ENCODE results near the gene BIRC7. TPM values are rescaled to one million over a fixed set of nuclear protein-coding genes. Genes with fewer than 3 reads are reported as not detected.

BIRC7 gene
- polyA plus RNA-seq, 3 donors = 0.21 TPM; not detected in 2

DNA sequence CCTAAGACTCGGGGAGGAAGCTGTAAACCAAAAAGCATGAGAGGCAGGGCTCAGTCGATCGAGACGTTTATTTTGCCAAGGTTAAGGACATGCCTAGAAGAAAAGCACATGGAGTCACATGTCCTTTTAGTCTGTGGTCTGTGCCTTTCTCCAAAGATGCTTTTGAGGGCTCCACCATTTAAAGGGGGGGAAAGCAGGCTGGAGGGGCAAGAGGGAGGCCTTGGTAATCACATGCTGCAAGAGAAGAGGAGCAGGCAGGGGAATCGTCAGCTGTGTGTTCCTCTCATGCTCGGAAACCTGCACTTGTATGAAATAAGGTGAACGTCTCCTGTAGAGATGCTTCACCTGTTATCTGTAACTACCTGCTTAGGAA is 10.6 kb upstream of the BIRC7 start:
- H3K4me1 ChIP-seq (ENCODE audit: control insufficient read depth in 1 of 2, insufficient read depth in 2 of 2, low read length in 2 of 2) = no peaks in the 10 kb centered on the region
- H4K20me1 ChIP-seq (ENCODE audit: insufficient read depth, low read length) = no peaks in the 10 kb centered on the region
- no peaks in the 10 kb centered on the region for H3K9me3 ChIP-seq (replicated peaks in 1 of 2; ENCODE audit: control insufficient read depth in 1 of 2, insufficient read depth in 1 of 2, low read length in 2 of 2)
- peaks cover 31 to 37% (median 34%) of the 10 kb centered on the region in 3 donors for H3K27me3 Mint-ChIP-seq (ENCODE audit: low read depth in 3 of 3)
- TF ChIP-seq, protein P1, sequence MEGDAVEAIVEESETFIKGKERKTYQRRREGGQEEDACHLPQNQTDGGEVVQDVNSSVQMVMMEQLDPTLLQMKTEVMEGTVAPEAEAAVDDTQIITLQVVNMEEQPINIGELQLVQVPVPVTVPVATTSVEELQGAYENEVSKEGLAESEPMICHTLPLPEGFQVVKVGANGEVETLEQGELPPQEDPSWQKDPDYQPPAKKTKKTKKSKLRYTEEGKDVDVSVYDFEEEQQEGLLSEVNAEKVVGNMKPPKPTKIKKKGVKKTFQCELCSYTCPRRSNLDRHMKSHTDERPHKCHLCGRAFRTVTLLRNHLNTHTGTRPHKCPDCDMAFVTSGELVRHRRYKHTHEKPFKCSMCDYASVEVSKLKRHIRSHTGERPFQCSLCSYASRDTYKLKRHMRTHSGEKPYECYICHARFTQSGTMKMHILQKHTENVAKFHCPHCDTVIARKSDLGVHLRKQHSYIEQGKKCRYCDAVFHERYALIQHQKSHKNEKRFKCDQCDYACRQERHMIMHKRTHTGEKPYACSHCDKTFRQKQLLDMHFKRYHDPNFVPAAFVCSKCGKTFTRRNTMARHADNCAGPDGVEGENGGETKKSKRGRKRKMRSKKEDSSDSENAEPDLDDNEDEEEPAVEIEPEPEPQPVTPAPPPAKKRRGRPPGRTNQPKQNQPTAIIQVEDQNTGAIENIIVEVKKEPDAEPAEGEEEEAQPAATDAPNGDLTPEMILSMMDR (IDR thresholded peaks at IDR 0.05) = no peak
- no peak overlapping the region for H3K27ac ChIP-seq (ENCODE audit: low read depth in 1 of 2, low read length in 2 of 2)
- H3K9ac ChIP-seq (ENCODE audit: insufficient read depth, low read length, poor library complexity, severe bottlenecking) = no peak overlapping the region
- no peak overlapping the region for H2AFZ ChIP-seq (ENCODE audit: insufficient read depth, low read depth, low read length, poor library complexity, severe bottlenecking)
- H3K4me2 ChIP-seq (replicated peaks; ENCODE audit: extremely low read depth, low read length, poor library complexity, severe bottlenecking) = no peak overlapping the region
- H3K4me1 Mint-ChIP-seq = no peaks in the 10 kb centered on the region
- no peaks in the 10 kb centered on the region for H3K36me3 Mint-ChIP-seq
- H3K4me3 ChIP-seq (replicated peaks in 1 of 3; ENCODE audit: low read depth in 2 of 3, low read length in 3 of 3) = no peak overlapping the region
- DNase-seq = no peak
- peaks cover under 1 to 14% of the 10 kb centered on the region in 2 donors for H3K27me3 ChIP-seq (ENCODE audit: control insufficient read depth in 2 of 2, insufficient read depth in 2 of 2, low read length in 2 of 2)
- H3K9me3 Mint-ChIP-seq = peaks cover 0 to 2% (median 0%) of the 10 kb centered on the region in 7 donors
- H3K4me3 Mint-ChIP-seq = no peak overlapping the region
- H3K36me3 ChIP-seq (replicated peaks in 1 of 2; ENCODE audit: control insufficient read depth in 1 of 2, insufficient read depth in 2 of 2, low read length in 2 of 2) = no peaks in the 10 kb centered on the region
- 49% methylated on average over 7 of the region's 7 CpGs for WGBS (ENCODE audit: insufficient coverage)
- intact Hi-C loops (cut with micrococcal nuclease) = no loop called here
- H3K79me2 ChIP-seq (ENCODE audit: insufficient read depth, low read length) = no peaks in the 10 kb centered on the region
- no peak overlapping the region for H3K27ac Mint-ChIP-seq

DNA sequence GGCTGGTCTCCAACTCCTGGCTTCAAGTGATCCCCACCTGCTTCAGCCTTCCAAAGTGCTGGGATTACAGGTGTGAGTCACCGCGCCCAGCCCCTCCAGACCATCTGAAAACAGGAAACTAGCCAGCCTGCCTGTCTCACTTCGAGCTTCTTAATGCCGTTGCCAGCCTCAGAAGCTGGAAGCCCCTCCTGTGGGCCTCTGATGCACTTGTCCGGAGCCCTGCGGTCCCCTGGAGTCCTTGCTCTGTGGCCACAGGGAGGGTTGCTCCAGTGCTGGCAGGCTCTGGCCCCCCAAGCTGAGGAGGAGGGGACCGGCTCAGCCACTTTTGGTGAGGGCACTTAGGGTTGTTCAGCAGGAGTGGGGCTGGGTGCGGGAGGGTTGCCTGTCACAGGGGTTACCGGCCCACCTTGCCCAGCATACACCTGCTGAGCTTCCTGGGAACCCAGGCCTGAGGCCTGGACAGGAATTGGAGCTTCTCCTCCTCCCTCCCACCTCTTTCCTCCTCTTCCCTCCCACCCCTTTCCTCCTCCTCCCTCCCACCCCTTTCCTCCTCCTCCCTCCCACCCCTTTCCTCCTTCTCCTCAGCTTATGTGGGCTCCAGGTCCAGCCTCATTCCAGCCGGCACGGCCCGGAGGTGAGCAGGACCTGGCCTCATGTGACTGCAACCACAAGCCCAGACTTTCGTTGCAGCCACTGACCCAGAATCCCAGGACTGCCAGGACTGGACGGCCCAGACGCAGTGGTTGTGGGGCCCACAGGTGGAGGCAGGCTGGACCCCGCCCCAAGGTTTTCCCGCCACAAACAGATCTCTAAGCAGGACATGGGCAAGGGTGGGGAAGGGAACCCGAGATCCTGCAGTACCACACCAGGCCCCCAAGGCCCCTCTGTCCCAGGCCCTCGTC is 9.4 kb upstream of the BIRC7 start:
- TF ChIP-seq, protein P1 (IDR thresholded peaks at IDR 0.05) = no peak
- no peaks in the 10 kb centered on the region for H3K4me1 ChIP-seq (ENCODE audit: control insufficient read depth in 1 of 2, insufficient read depth in 2 of 2, low read length in 2 of 2)
- no peaks in the 10 kb centered on the region for H3K9me3 ChIP-seq (replicated peaks in 1 of 2; ENCODE audit: control insufficient read depth in 1 of 2, insufficient read depth in 1 of 2, low read length in 2 of 2)
- H3K36me3 Mint-ChIP-seq = no peaks in the 10 kb centered on the region
- H3K9ac ChIP-seq (ENCODE audit: insufficient read depth, low read length, poor library complexity, severe bottlenecking) = no peak overlapping the region
- no peaks in the 10 kb centered on the region for H3K4me1 Mint-ChIP-seq
- H3K27ac Mint-ChIP-seq = no peak overlapping the region
- intact Hi-C loops (cut with micrococcal nuclease) = no loop called here
- no peak overlapping the region for H3K4me3 ChIP-seq (replicated peaks in 1 of 3; ENCODE audit: low read depth in 2 of 3, low read length in 3 of 3)
- peaks cover 2 to 24% of the 10 kb centered on the region in 2 donors for H3K27me3 ChIP-seq (ENCODE audit: control insufficient read depth in 2 of 2, insufficient read depth in 2 of 2, low read length in 2 of 2)
- H3K4me2 ChIP-seq (replicated peaks; ENCODE audit: extremely low read depth, low read length, poor library complexity, severe bottlenecking) = no peak overlapping the region
- no peaks in the 10 kb centered on the region for H4K20me1 ChIP-seq (ENCODE audit: insufficient read depth, low read length)
- no peaks in the 10 kb centered on the region for H3K79me2 ChIP-seq (ENCODE audit: insufficient read depth, low read length)
- no peak for DNase-seq
- H2AFZ ChIP-seq (ENCODE audit: insufficient read depth, low read depth, low read length, poor library complexity, severe bottlenecking) = no peak overlapping the region
- peaks cover 39 to 46% (median 43%) of the 10 kb centered on the region in 3 donors for H3K27me3 Mint-ChIP-seq (ENCODE audit: low read depth in 3 of 3)
- H3K4me3 Mint-ChIP-seq = no peak overlapping the region
- no peaks in the 10 kb centered on the region for H3K36me3 ChIP-seq (replicated peaks in 1 of 2; ENCODE audit: control insufficient read depth in 1 of 2, insufficient read depth in 2 of 2, low read length in 2 of 2)
- 92% methylated on average over 13 of the region's 19 CpGs for WGBS (ENCODE audit: insufficient coverage)
- H3K27ac ChIP-seq (ENCODE audit: low read depth in 1 of 2, low read length in 2 of 2) = no peak overlapping the region
- peaks cover 0 to 2% (median 0%) of the 10 kb centered on the region in 7 donors for H3K9me3 Mint-ChIP-seq

Measured in CD14-positive monocyte (primary cell).